H1 (cell line): Measurements from ENCODE around the gene BMERB1. TPM values are rescaled to one million over a fixed set of nuclear protein-coding genes. Genes with fewer than 3 reads are reported as not detected.

ENCODE experiments used
- BCL11A ChIP-seq, 2 experiments: IDR thresholded peaks; one replicate each; pipeline ENCODE4 v1.6.1; 2011; ENCODE audit warnings: low read depth in 2 of 2, low read length in 2 of 2, mild to moderate bottlenecking in 2 of 2
- BRCA1 ChIP-seq: IDR thresholded peaks from 2 replicates; pipeline ENCODE4 v1.6.1; 2012; ENCODE audit warnings: low read depth, low read length, improper control_type of control experiment
- CEBPB ChIP-seq: IDR thresholded peaks from 2 replicates; pipeline ENCODE4 v1.6.1; 2012; ENCODE audit warnings: low read depth, low read length
- CHD1 ChIP-seq: IDR thresholded peaks from 2 replicates; pipeline ENCODE4 v1.6.1; 2012; ENCODE audit warnings: low read depth, low read length, improper control_type of control experiment
- CHD7 ChIP-seq: fragments of 300-600 bp; sonication (generic); IDR thresholded peaks from 2 replicates; pipeline ENCODE4 v1.7.1; 2012; ENCODE audit warnings: low read length, moderate library complexity, mild to moderate bottlenecking, inconsistent platforms; ENCODE audit not compliant: insufficient replicate concordance
- CTBP2 ChIP-seq: IDR thresholded peaks from 2 replicates; pipeline ENCODE4 v1.7.0; 2011; ENCODE audit warnings: borderline replicate concordance, mild to moderate bottlenecking, moderate library complexity, mixed read lengths, low read length; ENCODE audit not compliant: insufficient read depth, insufficient read length
- EZH2 ChIP-seq: fragments of 200-600 bp; sonication (generic); IDR thresholded peaks from 2 replicates; pipeline ENCODE4 v1.7.1; 2012; ENCODE audit warnings: low read depth, mild to moderate bottlenecking, moderate library complexity, low read length, inconsistent platforms; ENCODE audit not compliant: severe bottlenecking
- HDAC2 ChIP-seq, 2 experiments: fragments of 300-600 bp in 1 of 2; sonication (generic) in 1 of 2; IDR thresholded peaks; 2 replicates each; pipeline ENCODE4 v1.6.1; 2011 to 2012; ENCODE audit warnings: low read depth in 2 of 2, low read length in 2 of 2, mild to moderate bottlenecking in 2 of 2, moderate library complexity in 2 of 2, borderline replicate concordance in 1 of 2, inconsistent platforms in 1 of 2
- JUND ChIP-seq: IDR thresholded peaks from 2 replicates; pipeline ENCODE4 v1.6.1; 2011; ENCODE audit warnings: mild to moderate bottlenecking, improper control_type of control experiment, low read length
- POLR2A ChIP-seq, 2 experiments: IDR thresholded peaks; 1 replicate in 1 of 2; 2 replicates in 1 of 2; pipeline ENCODE4 v1.6.1; 2011; ENCODE audit warnings: low read depth in 2 of 2, low read length in 2 of 2, mild to moderate bottlenecking in 2 of 2; ENCODE audit errors: control extremely low read depth in 1 of 2
- SP1 ChIP-seq: IDR thresholded peaks from 2 replicates; pipeline ENCODE4 v1.6.1; 2011; ENCODE audit warnings: low read depth, low read length
- SP4 ChIP-seq: IDR thresholded peaks from 2 replicates; pipeline ENCODE4 v1.6.1; 2012; ENCODE audit warnings: low read length, inconsistent platforms
- ZNF274 ChIP-seq: IDR thresholded peaks from 2 replicates; pipeline ENCODE4 v1.7.0; 2012; ENCODE audit warnings: low read length, borderline replicate concordance; ENCODE audit errors: extremely low read depth
- polyA plus RNA-seq, 7 experiments: library from polyadenylated mRNA; depleted of rRNA in 3 of 7; stranded (reverse) in 5 of 7; unstranded in 2 of 7; fragments of >200 nt in 5 of 7; fragments of 200-250 nt in 2 of 7; gene quantifications; 1 replicate in 5 of 7; 2 replicates in 1 of 7; 4 replicates in 1 of 7; pipeline versions ENCODE4 v1.2.1 to v1.2.3, GENCODE V29; 2011 to 2013; ENCODE audit warnings: missing spikeins in 2 of 7, mixed read lengths in 2 of 7
- total RNA-seq: library from RNA; stranded (reverse); fragmentation: NEBNext Ultra II Directional; extraction: Animal tissue kit (Norgen Biotek cat#: 25700); gene quantifications from 2 replicates; pipeline ENCODE4 v1.2.1, GENCODE V29; 2021

BMERB1 gene
- total and polyA plus RNA-seq, 2 of the 8 experiments (the other 6 are each of a cell fraction or from before 2014, with no cell fraction given): 23.5 to 27.1 TPM

DNA sequence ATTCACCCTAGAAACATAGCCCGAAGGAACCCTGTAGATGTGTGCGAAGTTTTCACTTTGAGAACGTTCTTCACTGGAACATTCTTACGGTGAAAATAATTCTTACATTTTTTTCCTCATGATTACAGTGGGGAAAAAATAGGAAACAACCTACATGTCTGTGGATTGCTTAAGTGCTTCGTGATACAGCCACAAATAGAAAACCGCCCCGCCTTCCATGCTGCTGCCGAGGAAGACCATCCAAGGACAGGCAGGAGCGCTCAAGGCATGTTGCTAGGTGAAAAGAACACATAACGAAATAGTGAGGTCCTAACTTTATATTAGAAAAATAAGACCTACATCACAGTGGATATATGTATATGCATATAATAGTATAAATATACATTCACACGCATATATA, 78.8 kb downstream of the BMERB1 start (continued):
- TF ChIP-seq CHD7 (no peak), EZH2 (no peak), SP1 (no peak), BRCA1 (no peak), ZNF274 (no peak), JUND (no peak), CTBP2 (no peak), HDAC2 (IDR thresholded peaks at IDR 0.05; ENCODE audit: borderline replicate concordance in 1 of 2, low read depth in 2 of 2, low read length in 2 of 2) (no peak), CEBPB (no peak), BCL11A (IDR thresholded peaks at IDR 0.05; ENCODE audit: low read depth in 2 of 2, low read length in 2 of 2) (no peak), POLR2A (IDR thresholded peaks at IDR 0.05; ENCODE audit: control extremely low read depth in 1 of 2, low read depth in 2 of 2, low read length in 2 of 2) (no peak), CHD1 (no peak), SP4 (no peak)
